ENCODE data around the gene EPAS1.

- TF ChIP-seq POLR2A (conservative IDR thresholded peaks at IDR 0.05): no peak
- TF ChIP-seq CTCF (IDR thresholded peaks at IDR 0.05 in 2 of 3, conservative IDR thresholded peaks at IDR 0.05 in 1 of 3; ENCODE audit: insufficient read depth in 2 of 3, low read depth in 1 of 3, low read length in 3 of 3): no peak
- no peak for TF ChIP-seq TAF1 (IDR thresholded peaks at IDR 0.05; ENCODE audit: control insufficient read depth, extremely low read depth, insufficient read depth, low read length, severe bottlenecking)
- TF ChIP-seq SMAD3 (CRISPR knock-in tag; conservative IDR thresholded peaks at IDR 0.05): no peak
- TF ChIP-seq BCLAF1 (IDR thresholded peaks at IDR 0.05; ENCODE audit: borderline replicate concordance in 1 of 2, control insufficient read depth in 1 of 2, low read depth in 2 of 2, low read length in 1 of 2): no peak
- no peak for TF ChIP-seq MYC (IDR thresholded peaks at IDR 0.05; ENCODE audit: low read depth, low read length)
- no peak for TF ChIP-seq MYC (CRISPR knock-in tag; IDR thresholded peaks at IDR 0.05; ENCODE audit: borderline replicate concordance, low read depth)
- no peak for TF ChIP-seq ZKSCAN8 (CRISPR knock-in tag; IDR thresholded peaks at IDR 0.05)
- TF ChIP-seq POLR2H (tag; IDR thresholded peaks at IDR 0.05; ENCODE audit: low read depth): no peak
- TF ChIP-seq ZNF449 (CRISPR knock-in tag; IDR thresholded peaks at IDR 0.05): no peak
- TF ChIP-seq SMARCB1 (IDR thresholded peaks at IDR 0.05; ENCODE audit: insufficient read length, low read depth): no peak
- TF ChIP-seq ZBTB43 (CRISPR knock-in tag; IDR thresholded peaks at IDR 0.05): no peak
Measured at GRCh38 chr2:46345775-46346174, 48.6 kb downstream of the EPAS1 start.
